Measurements from ENCODE around the gene INTS3. TPM values are rescaled to one million over a fixed set of nuclear protein-coding genes. Genes with fewer than 3 reads are reported as not detected.
"Not testable (repeated sequence)": the region's sequence is repeated elsewhere in the genome, so short reads cannot be mapped to it uniquely, and the experiment has no call there.

INTS3 gene
- total and polyA plus RNA-seq, 8 donors = 13.5 to 56.2 (median 20.0) TPM

GRCh38 chr1:153705484-153705883 is 22.4 kb upstream of the INTS3 start:
- TF ChIP-seq, protein P1, sequence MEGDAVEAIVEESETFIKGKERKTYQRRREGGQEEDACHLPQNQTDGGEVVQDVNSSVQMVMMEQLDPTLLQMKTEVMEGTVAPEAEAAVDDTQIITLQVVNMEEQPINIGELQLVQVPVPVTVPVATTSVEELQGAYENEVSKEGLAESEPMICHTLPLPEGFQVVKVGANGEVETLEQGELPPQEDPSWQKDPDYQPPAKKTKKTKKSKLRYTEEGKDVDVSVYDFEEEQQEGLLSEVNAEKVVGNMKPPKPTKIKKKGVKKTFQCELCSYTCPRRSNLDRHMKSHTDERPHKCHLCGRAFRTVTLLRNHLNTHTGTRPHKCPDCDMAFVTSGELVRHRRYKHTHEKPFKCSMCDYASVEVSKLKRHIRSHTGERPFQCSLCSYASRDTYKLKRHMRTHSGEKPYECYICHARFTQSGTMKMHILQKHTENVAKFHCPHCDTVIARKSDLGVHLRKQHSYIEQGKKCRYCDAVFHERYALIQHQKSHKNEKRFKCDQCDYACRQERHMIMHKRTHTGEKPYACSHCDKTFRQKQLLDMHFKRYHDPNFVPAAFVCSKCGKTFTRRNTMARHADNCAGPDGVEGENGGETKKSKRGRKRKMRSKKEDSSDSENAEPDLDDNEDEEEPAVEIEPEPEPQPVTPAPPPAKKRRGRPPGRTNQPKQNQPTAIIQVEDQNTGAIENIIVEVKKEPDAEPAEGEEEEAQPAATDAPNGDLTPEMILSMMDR (IDR thresholded peaks at IDR 0.05) = no peak
- 91 to 93% methylated on average over 9 of the region's 9 CpGs for whole genome bisulfite sequencing, 2 donors
- no peaks in the 10 kb centered on the region for H3K27me3 ChIP-seq
- no peak overlapping the region for H3K4me3 ChIP-seq
- H3K4me1 ChIP-seq = no peaks in the 10 kb centered on the region
- H3K27ac ChIP-seq = no peak overlapping the region
- no peaks in the 10 kb centered on the region for H3K36me3 ChIP-seq
- ATAC-seq = no peak
- FAIRE-seq = no peak
- intact Hi-C loops (cut with DNase I) = no loop called here
- H3K9me3 ChIP-seq = no peaks in the 10 kb centered on the region
- no peak for DNase-seq

GRCh38 chr1:153711026-153711425 is 16.8 kb upstream of the INTS3 start:
- DNase-seq = no peak
- intact Hi-C loops (cut with DNase I) = no loop called here
- FAIRE-seq = no peak
- Histone ChIP-seq H3K4me3 (no peak overlapping the region), H3K9me3 (no peaks in the 10 kb centered on the region), H3K4me1 (no peaks in the 10 kb centered on the region), H3K27ac (no peak overlapping the region), H3K27me3 (no peaks in the 10 kb centered on the region), H3K36me3 (no peaks in the 10 kb centered on the region)
- ATAC-seq = no peak
- TF ChIP-seq, protein P1 (IDR thresholded peaks at IDR 0.05) = no peak
- WGBS, 2 donors = 57 to 59% methylated on average over 7 of the region's 7 CpGs

- H3K4me3 ChIP-seq; H3K27me3 ChIP-seq; FAIRE-seq; DNase-seq; H3K9me3 ChIP-seq; intact Hi-C loops (cut with DNase I); ATAC-seq; H3K27ac ChIP-seq; H3K36me3 ChIP-seq; H3K4me1 ChIP-seq: not testable (repeated sequence)
- 71 to 87% methylated on average over 5 of the region's 5 CpGs for WGBS, 2 donors
Observed at GRCh38 chr1:153716211-153716610, 11.6 kb upstream of the INTS3 start.

GRCh38 chr1:153717330-153717729 is 10.5 kb upstream of the INTS3 start:
- Histone ChIP-seq H3K27me3 (no peaks in the 10 kb centered on the region), H3K9me3 (no peaks in the 10 kb centered on the region), H3K36me3 (no peaks in the 10 kb centered on the region), H3K4me3 (no peak overlapping the region), H3K4me1 (no peaks in the 10 kb centered on the region), H3K27ac (no peak overlapping the region)
- DNase-seq = no peak
- no peak for ATAC-seq
- FAIRE-seq = no peak
- intact Hi-C loops (cut with DNase I) = no loop called here
- TF ChIP-seq, protein P1 (IDR thresholded peaks at IDR 0.05) = no peak
- 71 to 78% methylated on average over 3 of the region's 3 CpGs for WGBS, 2 donors

- Histone ChIP-seq H3K27me3 (no peaks in the 10 kb centered on the region), H3K9me3 (no peaks in the 10 kb centered on the region), H3K4me3 (no peak overlapping the region), H3K4me1 (peaks cover 0 to 3% (median 0%) of the 10 kb centered on the region in 3 donors), H3K27ac (no peak overlapping the region), H3K36me3 (no peaks in the 10 kb centered on the region)
- DNase-seq = no peak
- no peak for ATAC-seq
- intact Hi-C loops (cut with DNase I) = no loop called here
- FAIRE-seq = no peak
- TF ChIP-seq, protein P1 (IDR thresholded peaks at IDR 0.05) = no peak
- WGBS, 2 donors = 80 to 88% methylated on average over 3 of the region's 3 CpGs
Observed at GRCh38 chr1:153723687-153724086, 4.2 kb upstream of the INTS3 start.

GRCh38 chr1:153724634-153725033 is 3.2 kb upstream of the INTS3 start:
- H3K36me3 ChIP-seq; H3K27me3 ChIP-seq; FAIRE-seq; DNase-seq; H3K9me3 ChIP-seq; H3K27ac ChIP-seq; intact Hi-C loops (cut with DNase I); ATAC-seq; H3K4me3 ChIP-seq: not testable (repeated sequence)
- WGBS, 2 donors = 82% methylated on average over 4 of the region's 4 CpGs
- peaks cover 0 to 10% (median 5%) of the 10 kb centered on the region in 3 donors for H3K4me1 ChIP-seq

All from pancreas (tissue), 10 donors.